Gastroesophageal sphincter (tissue), 4 donors: ENCODE measurements around the gene METTL16. TPM values are rescaled to one million over a fixed set of nuclear protein-coding genes. Genes with fewer than 3 reads are reported as not detected.
"Not testable (repeated sequence)": the region's sequence is repeated elsewhere in the genome, so short reads cannot be mapped to it uniquely, and the experiment has no call there.

ENCODE experiments used
- ATAC-seq: fragments of 150-250 bp; one replicate; pipeline ENCODE4 v1.9.1; 2016; ENCODE audit warnings: mild to moderate bottlenecking, moderate library complexity
- H3K27ac ChIP-seq, 4 donors: fragments of 200-600 bp; sonication (generic) in 3 of 4; 1 replicate in 3 of 4; 2 replicates in 1 of 4; pipeline ENCODE4 v1.5.1; 2016 to 2019
- H3K27me3 ChIP-seq: fragments of 200-600 bp; sonication (generic); one replicate; pipeline ENCODE4 v1.5.1; 2019
- H3K36me3 ChIP-seq, 2 donors: fragments of 200-600 bp; sonication (generic); one replicate each; pipeline ENCODE4 v1.5.1; 2019; ENCODE audit warnings: control low read depth in 1 of 2
- H3K4me1 ChIP-seq, 3 donors: fragments of 200-600 bp; sonication (generic); 1 replicate in 2 of 3; 2 replicates in 1 of 3; pipeline ENCODE4 v1.5.1; 2016 to 2019; ENCODE audit warnings: control low read depth in 2 of 3
- H3K4me3 ChIP-seq, 2 donors: fragments of 200-600 bp; sonication (generic); one replicate each; pipeline ENCODE4 v1.5.1; 2019; ENCODE audit warnings: mild to moderate bottlenecking in 1 of 2, moderate library complexity in 1 of 2
- H3K9me3 ChIP-seq, 3 donors: fragments of 200-600 bp; sonication (generic); one replicate each; pipeline ENCODE4 v1.5.1; 2017 to 2019; ENCODE audit warnings: control low read depth in 2 of 3
- EP300 ChIP-seq: sonication (generic); formaldehyde crosslinking; IDR thresholded peaks from one replicate; pipeline ENCODE4 v1.6.1; 2017; ENCODE audit warnings: antibody characterized with exemption, mild to moderate bottlenecking
- POLR2A ChIP-seq, 2 donors: fragments of 450-650 bp; IDR thresholded peaks; one replicate each; pipeline ENCODE4 v1.6.1; 2017; ENCODE audit warnings: antibody characterized with exemption in 2 of 2, mild to moderate bottlenecking in 2 of 2, moderate library complexity in 1 of 2
- POLR2AphosphoS5 ChIP-seq: sonication (generic); formaldehyde crosslinking; IDR thresholded peaks from one replicate; pipeline ENCODE4 v1.6.1; 2017; ENCODE audit warnings: antibody characterized with exemption
- WGBS, 2 donors: methylation state at CpG; one replicate each; pipeline ENCODE4 v1.1.5; 2018; ENCODE audit warnings: low coverage in 1 of 2; 5-methylcytosine and 5-hydroxymethylcytosine counted together
- total RNA-seq, 4 donors: library from RNA; depleted of rRNA; stranded (reverse); fragments of >200 nt; gene quantifications; one replicate each; pipeline ENCODE4 v1.1.0, GENCODE V29; 2016
- TF ChIP-seq, protein P1 (sequence below), 4 experiments: fragments of 200-600 bp in 2 of 4; fragments of 450-650 bp in 2 of 4; sonication (generic) in 1 of 4; IDR thresholded peaks; one replicate each; pipeline ENCODE4 v1.5.1; 2017 to 2019; ENCODE audit warnings: antibody characterized with exemption in 4 of 4, mild to moderate bottlenecking in 2 of 4, moderate library complexity in 2 of 4

Gene METTL16
- total RNA-seq, 4 donors from 2014 or later, result 30.7 to 68.0 (median 58.7) TPM

GRCh38 chr17:2510559-2510958 lies 1.1 kb downstream of the METTL16 start:
- 50 to 62% methylated on average over 2 of the region's 2 CpGs for WGBS, 2 donors
- no peak for TF ChIP-seq POLR2A (IDR thresholded peaks at IDR 0.05)
- peaks cover 5 to 47% (median 10%) of the 10 kb centered on the region in 3 donors for H3K4me1 ChIP-seq
- peaks cover 0 to 5% of the 10 kb centered on the region in 2 donors for H3K36me3 ChIP-seq
- no peaks in the 10 kb centered on the region for H3K9me3 ChIP-seq
- H3K27ac ChIP-seq, result peak overlapping the region; percentile 90 to 97 (median 90)
- ATAC-seq, result no peak
- peak overlapping the region; percentile 72 to 95 for H3K4me3 ChIP-seq
- no peaks in the 10 kb centered on the region for H3K27me3 ChIP-seq

- Histone ChIP-seq H3K27me3 (no peaks in the 10 kb centered on the region), H3K4me1 (peaks cover 5 to 47% (median 10%) of the 10 kb centered on the region in 3 donors), H3K4me3 (no peak overlapping the region), H3K9me3 (no peaks in the 10 kb centered on the region), H3K27ac (no peak overlapping the region), H3K36me3 (peaks cover 0 to 5% of the 10 kb centered on the region in 2 donors)
- ATAC-seq, result no peak
- no peak for TF ChIP-seq EP300
- TF ChIP-seq POLR2A (IDR thresholded peaks at IDR 0.05), result no peak
- TF ChIP-seq, protein P1, sequence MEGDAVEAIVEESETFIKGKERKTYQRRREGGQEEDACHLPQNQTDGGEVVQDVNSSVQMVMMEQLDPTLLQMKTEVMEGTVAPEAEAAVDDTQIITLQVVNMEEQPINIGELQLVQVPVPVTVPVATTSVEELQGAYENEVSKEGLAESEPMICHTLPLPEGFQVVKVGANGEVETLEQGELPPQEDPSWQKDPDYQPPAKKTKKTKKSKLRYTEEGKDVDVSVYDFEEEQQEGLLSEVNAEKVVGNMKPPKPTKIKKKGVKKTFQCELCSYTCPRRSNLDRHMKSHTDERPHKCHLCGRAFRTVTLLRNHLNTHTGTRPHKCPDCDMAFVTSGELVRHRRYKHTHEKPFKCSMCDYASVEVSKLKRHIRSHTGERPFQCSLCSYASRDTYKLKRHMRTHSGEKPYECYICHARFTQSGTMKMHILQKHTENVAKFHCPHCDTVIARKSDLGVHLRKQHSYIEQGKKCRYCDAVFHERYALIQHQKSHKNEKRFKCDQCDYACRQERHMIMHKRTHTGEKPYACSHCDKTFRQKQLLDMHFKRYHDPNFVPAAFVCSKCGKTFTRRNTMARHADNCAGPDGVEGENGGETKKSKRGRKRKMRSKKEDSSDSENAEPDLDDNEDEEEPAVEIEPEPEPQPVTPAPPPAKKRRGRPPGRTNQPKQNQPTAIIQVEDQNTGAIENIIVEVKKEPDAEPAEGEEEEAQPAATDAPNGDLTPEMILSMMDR (IDR thresholded peaks at IDR 0.05), result no peak
- no peak for TF ChIP-seq POLR2AphosphoS5
- whole genome bisulfite sequencing, 2 donors, result 86% methylated on average over 1 of the region's 1 CpG; no CpG with 5 or more reads in 1 of the 2 donors
These were observed 3.7 kb downstream of the METTL16 start for GRCh38 chr17:2508035-2508434.

GRCh38 chr17:2507015-2507414 lies 4.7 kb downstream of the METTL16 start:
- not testable (repeated sequence) for H3K4me3 ChIP-seq, ATAC-seq, H3K9me3 ChIP-seq, H3K36me3 ChIP-seq, H3K27me3 ChIP-seq, H3K27ac ChIP-seq
- peaks cover 5 to 37% (median 10%) of the 10 kb centered on the region in 3 donors for H3K4me1 ChIP-seq
- WGBS, 2 donors, result no CpG with 5 or more reads among the region's 29 CpGs

GRCh38 chr17:2503627-2504026 lies 8.1 kb downstream of the METTL16 start:
- ATAC-seq, result no peak
- H3K27me3 ChIP-seq, result no peaks in the 10 kb centered on the region
- H3K36me3 ChIP-seq, result peaks cover 0 to 40% of the 10 kb centered on the region in 2 donors
- no peaks in the 10 kb centered on the region for H3K9me3 ChIP-seq
- no peak overlapping the region for H3K27ac ChIP-seq
- H3K4me3 ChIP-seq, result no peak overlapping the region
- no peak for TF ChIP-seq POLR2A (IDR thresholded peaks at IDR 0.05)
- TF ChIP-seq POLR2AphosphoS5, result no peak
- TF ChIP-seq EP300, result no peak
- TF ChIP-seq, protein P1 (IDR thresholded peaks at IDR 0.05), result no peak
- H3K4me1 ChIP-seq, result peaks cover 0 to 12% (median 0%) of the 10 kb centered on the region in 3 donors
- WGBS, 2 donors, result 77 to 86% methylated on average over 5 of the region's 5 CpGs

- peaks cover 0 to 6% (median 0%) of the 10 kb centered on the region in 3 donors for H3K4me1 ChIP-seq
- no peak overlapping the region for H3K27ac ChIP-seq
- 78% methylated on average over 8 of the region's 8 CpGs for WGBS, 2 donors
- no peak overlapping the region for H3K4me3 ChIP-seq
- TF ChIP-seq POLR2A (IDR thresholded peaks at IDR 0.05), result no peak
- TF ChIP-seq, protein P1 (IDR thresholded peaks at IDR 0.05), result no peak
- no peak for TF ChIP-seq POLR2AphosphoS5
- no peak for TF ChIP-seq EP300
- no peaks in the 10 kb centered on the region for H3K9me3 ChIP-seq
- H3K27me3 ChIP-seq, result no peaks in the 10 kb centered on the region
- no peak for ATAC-seq
- peaks cover 0 to 46% of the 10 kb centered on the region in 2 donors for H3K36me3 ChIP-seq
These were observed 8.7 kb downstream of the METTL16 start for GRCh38 chr17:2502871-2503580.

- H3K36me3 ChIP-seq, result peaks cover 0 to 65% of the 10 kb centered on the region in 2 donors
- no peak for ATAC-seq
- no peak for TF ChIP-seq EP300
- no peak for TF ChIP-seq POLR2AphosphoS5
- no peak for TF ChIP-seq POLR2A (IDR thresholded peaks at IDR 0.05)
- TF ChIP-seq, protein P1 (IDR thresholded peaks at IDR 0.05), result no peak
- H3K9me3 ChIP-seq, result no peaks in the 10 kb centered on the region
- no peaks in the 10 kb centered on the region for H3K27me3 ChIP-seq
- no peak overlapping the region for H3K4me3 ChIP-seq
- H3K27ac ChIP-seq, result no peak overlapping the region
- WGBS, 2 donors, result 68 to 98% methylated on average over 6 to 8 of the region's 8 CpGs
- H3K4me1 ChIP-seq, result no peaks in the 10 kb centered on the region
These were observed 11.2 kb downstream of the METTL16 start for GRCh38 chr17:2500446-2500845.

GRCh38 chr17:2489286-2489685 lies 22.4 kb downstream of the METTL16 start:
- not testable (repeated sequence) for H3K36me3 ChIP-seq, ATAC-seq, H3K9me3 ChIP-seq, H3K27me3 ChIP-seq, H3K4me3 ChIP-seq, H3K27ac ChIP-seq
- 90 to 99% methylated on average over 2 to 8 of the region's 15 CpGs for WGBS, 2 donors
- H3K4me1 ChIP-seq, result peaks cover 0 to 38% (median 6%) of the 10 kb centered on the region in 3 donors
